ENCODE results near the gene MAFF. TPM values are rescaled to one million over a fixed set of nuclear protein-coding genes. Genes with fewer than 3 reads are reported as not detected.

The MAFF gene
- total RNA-seq, 3 donors from 2014 or later: 37.3 to 126 (median 85.5) TPM

DNA sequence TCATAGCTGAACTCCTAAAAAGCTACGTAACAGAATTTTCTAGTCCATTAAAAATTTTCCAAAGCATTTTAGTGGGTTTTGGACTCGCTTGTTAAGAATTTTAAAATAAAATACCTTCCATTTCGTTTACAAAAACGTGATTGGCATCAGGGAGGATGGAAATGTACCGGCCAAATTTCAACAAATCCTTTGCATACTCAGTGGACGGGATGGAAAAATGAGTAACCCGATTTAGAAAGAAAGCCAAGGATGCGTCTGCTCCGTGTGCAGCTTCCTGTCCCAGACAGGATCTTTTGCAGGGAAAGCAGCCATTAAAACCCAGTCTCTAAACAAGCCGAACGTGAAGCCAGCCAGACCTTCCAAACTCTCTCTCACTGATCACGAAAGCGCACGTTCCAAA lies 55.4 kb downstream of the MAFF start:
- intact Hi-C loops (cut with DNase I; ENCODE audit: low total_unique reads): no loop called here
- Histone ChIP-seq H3K4me3 (peak overlapping the region; percentile 3 to 30 (median 22)), H3K36me3 (no peaks in the 10 kb centered on the region), H3K27ac (peak overlapping the region; percentile 64 to 78), H3K27me3 (no peaks in the 10 kb centered on the region), H3K9me3 (no peaks in the 10 kb centered on the region), H3K4me1 (peaks cover 7 to 9% of the 10 kb centered on the region in 2 donors)
- no peak for DNase-seq (ENCODE audit: low spot score in 2 of 2)
- TF ChIP-seq, protein P1, sequence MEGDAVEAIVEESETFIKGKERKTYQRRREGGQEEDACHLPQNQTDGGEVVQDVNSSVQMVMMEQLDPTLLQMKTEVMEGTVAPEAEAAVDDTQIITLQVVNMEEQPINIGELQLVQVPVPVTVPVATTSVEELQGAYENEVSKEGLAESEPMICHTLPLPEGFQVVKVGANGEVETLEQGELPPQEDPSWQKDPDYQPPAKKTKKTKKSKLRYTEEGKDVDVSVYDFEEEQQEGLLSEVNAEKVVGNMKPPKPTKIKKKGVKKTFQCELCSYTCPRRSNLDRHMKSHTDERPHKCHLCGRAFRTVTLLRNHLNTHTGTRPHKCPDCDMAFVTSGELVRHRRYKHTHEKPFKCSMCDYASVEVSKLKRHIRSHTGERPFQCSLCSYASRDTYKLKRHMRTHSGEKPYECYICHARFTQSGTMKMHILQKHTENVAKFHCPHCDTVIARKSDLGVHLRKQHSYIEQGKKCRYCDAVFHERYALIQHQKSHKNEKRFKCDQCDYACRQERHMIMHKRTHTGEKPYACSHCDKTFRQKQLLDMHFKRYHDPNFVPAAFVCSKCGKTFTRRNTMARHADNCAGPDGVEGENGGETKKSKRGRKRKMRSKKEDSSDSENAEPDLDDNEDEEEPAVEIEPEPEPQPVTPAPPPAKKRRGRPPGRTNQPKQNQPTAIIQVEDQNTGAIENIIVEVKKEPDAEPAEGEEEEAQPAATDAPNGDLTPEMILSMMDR (IDR thresholded peaks at IDR 0.05): no peak
- TF ChIP-seq POLR2A (IDR thresholded peaks at IDR 0.05): no peak

DNA sequence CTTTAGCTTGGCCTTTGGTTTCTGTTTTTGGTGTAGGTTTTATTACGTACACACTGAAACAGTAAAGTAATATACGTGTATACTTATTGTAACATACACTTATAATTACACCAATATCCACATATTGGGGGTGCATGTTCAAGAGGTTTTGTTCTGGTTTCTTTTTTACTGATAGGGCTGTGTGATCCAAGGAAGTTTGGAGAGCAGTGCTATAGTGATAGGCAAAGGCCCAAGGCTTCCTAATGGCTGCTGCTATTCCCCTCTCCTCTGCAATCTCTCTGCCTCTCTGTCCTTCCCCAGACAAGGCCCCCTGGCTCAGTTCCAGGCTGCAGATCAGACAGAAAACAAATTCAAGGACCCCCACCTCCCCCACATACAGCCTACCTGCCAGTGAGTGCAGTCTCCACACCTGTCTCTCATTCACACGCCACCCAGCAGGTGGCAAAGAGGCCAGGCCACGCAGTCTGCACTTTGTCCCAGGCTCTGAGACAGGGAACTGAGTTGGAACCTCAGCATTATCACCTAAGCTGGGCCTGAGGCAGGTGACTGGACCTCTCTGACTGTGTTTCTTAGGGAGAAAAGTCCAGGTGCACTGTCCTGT lies 56.0 kb downstream of the MAFF start:
- TF ChIP-seq POLR2AphosphoS5 (IDR thresholded peaks at IDR 0.05) (no peak), POLR2A (IDR thresholded peaks at IDR 0.05) (no peak)
- TF ChIP-seq, protein P1 (IDR thresholded peaks at IDR 0.05): no peak
- intact Hi-C loops (cut with DNase I; ENCODE audit: low total_unique reads): no loop called here
- Histone ChIP-seq H3K4me1 (peaks cover 8 to 9% of the 10 kb centered on the region in 2 donors), H3K27me3 (no peaks in the 10 kb centered on the region), H3K27ac (peak overlapping the region; percentile 64 to 78), H3K36me3 (no peaks in the 10 kb centered on the region), H3K4me3 (peak overlapping the region; percentile 3 to 30 (median 22)), H3K9me3 (no peaks in the 10 kb centered on the region)
- no peak for DNase-seq (ENCODE audit: low spot score in 2 of 2)

- no peaks in the 10 kb centered on the region for H3K9me3 ChIP-seq
- TF ChIP-seq, protein P1 (IDR thresholded peaks at IDR 0.05): no peak
- TF ChIP-seq POLR2A (IDR thresholded peaks at IDR 0.05) (no peak), POLR2AphosphoS5 (IDR thresholded peaks at IDR 0.05) (no peak)
- H3K4me1 ChIP-seq: peaks cover 8 to 9% of the 10 kb centered on the region in 2 donors
- intact Hi-C loops (cut with DNase I; ENCODE audit: low total_unique reads): no loop called here
- no peaks in the 10 kb centered on the region for H3K36me3 ChIP-seq
- H3K27ac ChIP-seq: peak overlapping the region; percentile 50 to 73
- DNase-seq (ENCODE audit: low spot score in 2 of 2): no peak
- no peaks in the 10 kb centered on the region for H3K27me3 ChIP-seq
- H3K4me3 ChIP-seq: no peak overlapping the region
These were observed 57.1 kb downstream of the MAFF start for GRCh38 chr22:38258895-38259294.

GRCh38 chr22:38259370-38259769 lies 57.6 kb downstream of the MAFF start:
- Histone ChIP-seq H3K4me3 (no peak overlapping the region), H3K4me1 (peaks cover 8 to 9% of the 10 kb centered on the region in 2 donors), H3K27ac (peak overlapping the region; percentile 50 to 73), H3K27me3 (no peaks in the 10 kb centered on the region), H3K36me3 (no peaks in the 10 kb centered on the region), H3K9me3 (no peaks in the 10 kb centered on the region)
- DNase-seq (ENCODE audit: low spot score in 2 of 2): no peak
- TF ChIP-seq POLR2AphosphoS5 (IDR thresholded peaks at IDR 0.05) (no peak), POLR2A (IDR thresholded peaks at IDR 0.05) (no peak)
- TF ChIP-seq, protein P1 (IDR thresholded peaks at IDR 0.05): no peak
- intact Hi-C loops (cut with DNase I; ENCODE audit: low total_unique reads): no loop called here

DNA sequence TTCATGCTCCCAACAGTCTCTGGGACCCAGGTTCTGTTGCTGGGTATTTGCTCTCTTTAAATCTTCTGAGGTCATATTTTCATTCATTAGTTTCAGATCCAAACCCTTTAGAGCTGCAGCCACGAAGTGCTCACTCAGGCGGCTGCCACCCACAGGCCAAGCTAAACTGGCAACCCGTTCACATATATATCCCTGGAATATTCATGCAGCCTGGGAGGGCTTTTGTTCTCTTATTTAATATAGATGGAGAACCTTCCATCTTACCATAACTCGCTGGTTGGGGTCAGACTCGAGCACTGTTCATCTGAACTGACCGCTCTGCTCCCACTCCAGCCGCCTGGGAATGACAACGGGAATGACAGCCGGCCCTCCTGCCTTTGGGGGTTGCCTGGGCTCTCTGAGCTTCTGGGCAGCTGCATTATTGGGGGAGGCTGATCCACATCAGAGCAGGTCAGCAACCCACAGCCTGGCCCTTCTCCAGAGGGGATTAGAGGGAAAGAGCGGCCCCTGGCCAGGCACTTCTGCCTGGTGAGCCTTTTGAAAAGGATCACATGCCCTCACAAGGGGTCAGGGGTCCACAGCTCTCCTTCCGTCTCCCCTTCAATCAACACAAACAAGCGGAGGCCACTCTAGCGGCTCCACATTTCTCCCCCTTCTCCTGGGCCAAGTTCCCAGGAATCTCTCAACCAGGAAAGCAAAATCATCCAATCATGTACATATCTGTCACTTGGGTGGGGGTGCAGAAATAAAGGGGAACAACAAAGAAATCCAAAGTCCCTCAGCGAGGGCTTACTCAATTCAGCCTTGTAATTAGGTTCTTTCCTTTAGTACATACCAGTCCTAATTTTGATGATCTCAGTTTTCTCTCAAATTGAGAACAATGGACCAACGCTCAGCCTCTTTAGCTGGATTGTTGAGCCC lies 59.2 kb downstream of the MAFF start:
- H3K9me3 ChIP-seq: no peaks in the 10 kb centered on the region
- H3K27me3 ChIP-seq: no peaks in the 10 kb centered on the region
- peak overlapping the region; percentile 13 to 44 (median 22) for H3K4me3 ChIP-seq
- no peaks in the 10 kb centered on the region for H3K36me3 ChIP-seq
- peak overlapping the region; percentile 69 to 86 for H3K27ac ChIP-seq
- peaks cover 8 to 9% of the 10 kb centered on the region in 2 donors for H3K4me1 ChIP-seq
- no peak for TF ChIP-seq POLR2AphosphoS5 (IDR thresholded peaks at IDR 0.05)
- TF ChIP-seq, protein P1 (IDR thresholded peaks at IDR 0.05): no peak
- no peak for TF ChIP-seq POLR2A (IDR thresholded peaks at IDR 0.05)
- intact Hi-C loops (cut with DNase I; ENCODE audit: low total_unique reads): no loop called here
- no peak for DNase-seq (ENCODE audit: low spot score in 2 of 2)
